Activated CD8-positive, alpha-beta T cell treated with anti-CD3 and anti-CD28 coated beads, Interleukin-2, amount 10 ng/mL, durations not matched to agents 7 days and 5 days (primary cell): ENCODE results near the gene SDR39U1. TPM values are rescaled to one million over a fixed set of nuclear protein-coding genes. Genes with fewer than 3 reads are reported as not detected.

Source experiments
- ATAC-seq: fragments of 150-1000 bp; cut with Tn5 transposase; one replicate; pipeline ENCODE4 v1.10.0; 2021; ENCODE audit warnings: moderate library complexity
- CTCF ChIA-PET: fragments of 350-600 bp; sonication (Branson Sonifier 250); formaldehyde crosslinking; loops from one replicate; lab custom pipeline; 2021; ENCODE audit warnings: antibody characterized with exemption; lab: Charles Lee
- POLR2A ChIA-PET: fragments of 350-600 bp; sonication (Branson Sonifier 250); formaldehyde crosslinking; loops from one replicate; lab custom pipeline; 2021; ENCODE audit warnings: antibody characterized with exemption; lab: Charles Lee
- DNase-seq: peaks from one replicate; pipeline ENCODE4 v3.0.0-alpha.2; 2020
- H3K27ac Mint-ChIP-seq: one replicate; pipeline ENCODE4 v1.8.0; 2021; ENCODE audit warnings: mild to moderate bottlenecking, mixed read lengths
- H3K27me3 Mint-ChIP-seq: one replicate; pipeline ENCODE4 v1.8.0; 2021; ENCODE audit warnings: low read depth, mixed read lengths
- H3K36me3 Mint-ChIP-seq: one replicate; pipeline ENCODE4 v1.8.0; 2021; ENCODE audit warnings: low read depth, mixed read lengths
- H3K4me1 Mint-ChIP-seq: one replicate; pipeline ENCODE4 v1.8.0; 2021; ENCODE audit warnings: low read depth, mixed read lengths
- H3K4me3 Mint-ChIP-seq: one replicate; pipeline ENCODE4 v1.8.0; 2021; ENCODE audit warnings: mild to moderate bottlenecking, mixed read lengths
- H3K9me3 Mint-ChIP-seq: one replicate; pipeline ENCODE4 v1.8.0; 2022; ENCODE audit warnings: mixed read lengths; ENCODE audit not compliant: insufficient read depth
- total RNA-seq, 2 experiments: library from RNA; stranded (reverse); gene quantifications; one replicate each; pipeline ENCODE4 v1.2.3, GENCODE V29; 2021

Gene SDR39U1
- total RNA-seq, 2 experiments from 2014 or later, result 47.6 to 58.6 TPM

DNA sequence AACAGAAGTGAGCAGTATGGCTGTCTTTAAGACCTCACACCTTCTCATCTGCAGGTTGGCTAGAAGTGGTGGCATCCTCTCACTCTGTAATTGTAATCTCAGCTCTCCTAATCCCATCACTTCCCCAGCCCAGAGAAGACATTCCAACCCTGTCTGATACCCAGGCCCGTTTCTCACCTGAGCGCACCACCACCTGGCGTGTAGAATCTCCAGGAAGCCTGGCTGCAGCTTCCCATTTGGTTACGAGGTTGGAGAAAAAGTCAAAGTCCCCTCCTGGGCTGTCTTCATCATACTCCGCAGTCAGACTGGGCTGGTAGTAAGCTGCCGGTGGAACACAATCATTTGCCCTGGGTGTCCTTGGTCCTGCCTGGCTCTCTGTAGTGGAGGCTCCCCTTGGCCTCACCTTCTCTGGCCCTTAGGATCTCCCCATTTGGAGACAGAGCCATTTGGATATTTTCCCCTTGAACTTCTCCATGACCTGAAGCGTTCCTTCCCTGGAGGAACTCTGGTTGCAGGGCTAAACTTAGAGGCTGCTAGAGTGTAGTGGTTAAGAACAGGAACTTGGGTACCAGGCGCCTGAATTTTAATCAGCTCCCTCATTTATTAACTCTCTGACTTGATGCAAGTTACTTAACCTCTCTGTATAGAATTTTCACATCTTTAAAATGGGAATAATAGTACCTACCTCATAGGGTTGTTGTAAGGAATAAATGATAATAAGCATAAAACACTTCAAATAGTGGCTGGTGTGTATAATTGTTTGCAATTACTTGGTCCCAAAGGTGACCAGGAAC lies 1.8 kb downstream of the SDR39U1 start:
- peak overlapping the region; percentile 96 for H3K4me3 Mint-ChIP-seq
- ChIA-PET CTCF (interaction anchor here (1.0 to 4.7 kb wide), 8 partner anchors 9 to 269 kb away, joined by 3 to 77 read pairs (median 7); partner anchors contain the start of genes ADCY4, CBLN3, CIDEB and KHNYN), POLR2A (interaction anchor here (0.6 to 5.3 kb wide), 7 partner anchors 8 to 288 kb away, joined by 3 to 77 read pairs (median 3); partner anchors contain the start of genes CBLN3, DHRS1, GZMB and KHNYN)
- DNase-seq (peak; percentile 18), ATAC-seq (no peak)
- H3K27ac Mint-ChIP-seq, result peak overlapping the region; percentile 98
- H3K4me1 Mint-ChIP-seq, result peaks cover 69% of the 10 kb centered on the region
- H3K36me3 Mint-ChIP-seq, result peaks cover 59% of the 10 kb centered on the region
- no peaks in the 10 kb centered on the region for H3K9me3 Mint-ChIP-seq
- H3K27me3 Mint-ChIP-seq, result no peaks in the 10 kb centered on the region

DNA sequence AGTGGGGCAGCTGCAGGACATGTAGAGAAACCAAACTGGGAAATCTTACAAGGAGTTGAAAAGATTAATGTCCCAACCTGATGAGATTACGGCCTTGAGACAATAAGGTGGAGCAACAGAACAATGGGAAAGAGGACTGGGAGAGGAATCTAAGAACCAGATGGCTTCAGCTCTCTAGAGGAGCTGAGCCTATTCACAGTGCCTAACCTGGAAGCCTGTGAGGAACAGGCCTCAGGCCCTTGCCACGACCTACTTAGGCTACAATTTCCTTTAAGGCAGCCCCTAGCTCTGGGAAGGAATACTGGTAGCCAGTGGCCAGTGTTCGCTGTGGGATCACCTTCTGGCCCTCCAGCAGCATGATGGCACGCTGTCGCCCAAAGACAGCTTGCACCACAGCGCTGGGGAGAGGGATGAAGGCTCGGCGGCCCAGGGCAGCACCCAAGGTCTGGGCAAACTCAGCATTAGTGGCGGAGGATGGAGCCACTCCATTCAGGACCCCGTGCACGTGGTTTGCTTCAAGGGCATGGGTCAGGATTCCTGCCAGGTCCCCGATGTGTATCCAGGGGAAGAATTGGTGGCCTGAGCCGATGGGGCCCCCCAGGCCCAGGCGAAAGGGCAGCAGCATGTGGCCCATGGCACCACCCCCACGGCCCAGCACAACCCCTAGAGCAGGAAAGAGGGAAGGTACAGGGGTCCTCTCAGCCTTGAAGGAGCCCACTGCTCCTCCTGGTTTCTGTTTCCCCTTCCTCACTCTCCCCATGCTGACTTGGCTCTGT lies 2.6 kb downstream of the SDR39U1 start:
- no peaks in the 10 kb centered on the region for H3K9me3 Mint-ChIP-seq
- H3K27me3 Mint-ChIP-seq, result no peaks in the 10 kb centered on the region
- no peak for ATAC-seq
- H3K4me1 Mint-ChIP-seq, result peaks cover 75% of the 10 kb centered on the region
- no peak overlapping the region for H3K4me3 Mint-ChIP-seq
- CTCF ChIA-PET, result interaction anchor here (1.0 to 4.7 kb wide), 4 partner anchors 9 to 224 kb away, joined by 3 to 77 read pairs (median 30); partner anchors contain the start of genes ADCY4, CBLN3, KHNYN and MDP1
- POLR2A ChIA-PET, result interaction anchor here (5.3 kb wide), 1 partner anchor 9 kb away, joined by 77 read pairs; the partner anchor contains the start of genes CBLN3 and KHNYN
- peak; percentile 20 for DNase-seq
- H3K27ac Mint-ChIP-seq, result peak overlapping the region; percentile 45
- H3K36me3 Mint-ChIP-seq, result peaks cover 64% of the 10 kb centered on the region

GRCh38 chr14:24439257-24439656 lies 3.3 kb downstream of the SDR39U1 start:
- DNase-seq (peak; percentile 18), ATAC-seq (no peak)
- Mint-ChIP-seq H3K27me3 (no peaks in the 10 kb centered on the region), H3K9me3 (no peaks in the 10 kb centered on the region), H3K36me3 (peaks cover 66% of the 10 kb centered on the region), H3K27ac (peak overlapping the region; percentile 31), H3K4me3 (no peak overlapping the region), H3K4me1 (peaks cover 75% of the 10 kb centered on the region)
- ChIA-PET POLR2A (interaction anchor here (5.3 kb wide), 1 partner anchor 8 kb away, joined by 77 read pairs; the partner anchor contains the start of genes CBLN3 and KHNYN), CTCF (interaction anchor here (1.0 to 4.7 kb wide), 4 partner anchors 8 to 224 kb away, joined by 3 to 77 read pairs (median 30); partner anchors contain the start of genes ADCY4, CBLN3, KHNYN and MDP1)

DNA sequence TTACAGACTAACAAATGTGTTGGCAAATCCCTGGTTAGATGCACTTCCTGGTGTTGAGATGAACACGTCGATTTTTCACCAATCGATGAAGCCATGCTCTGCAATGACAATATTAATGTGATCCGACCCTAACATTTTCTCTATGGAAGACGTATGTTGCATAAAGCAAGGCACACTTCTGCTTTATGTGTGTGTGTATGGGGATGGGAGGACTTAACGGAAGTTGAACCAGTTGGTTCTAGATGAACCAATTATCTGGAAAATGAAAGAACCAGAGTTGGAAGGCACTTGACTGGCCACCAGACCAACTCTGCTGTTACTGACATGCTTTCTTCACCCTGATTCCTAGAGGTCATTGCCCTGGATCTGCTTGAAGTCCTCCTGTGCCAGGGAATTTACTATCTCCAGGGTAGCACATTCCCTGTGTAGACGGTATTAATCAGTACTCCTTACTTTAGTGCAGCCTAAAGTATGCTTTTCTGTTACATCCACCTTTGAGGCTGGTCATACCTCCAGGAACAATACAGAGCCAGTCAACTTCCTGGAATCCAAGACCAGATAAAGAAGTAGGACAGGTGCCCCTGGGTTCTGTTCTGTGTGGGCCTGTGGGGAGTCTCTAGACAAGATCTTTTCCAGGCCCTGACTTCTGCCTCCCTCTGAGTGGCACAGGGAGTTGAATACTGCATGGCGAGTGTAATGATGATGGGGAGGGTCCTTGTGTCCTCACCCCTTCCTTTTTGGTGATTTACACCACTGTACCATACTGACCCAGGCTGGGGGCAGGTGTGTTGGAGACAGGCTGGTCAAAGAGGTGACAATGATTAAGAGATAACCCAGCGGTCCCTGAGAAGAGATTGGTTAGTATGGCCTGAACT lies 4.1 kb downstream of the SDR39U1 start:
- CTCF ChIA-PET, result interaction anchor here (1.0 to 17.6 kb wide), 10 partner anchors 42 to 196 kb away, joined by 3 to 709 read pairs (median 12); partner anchors contain the start of genes ADCY4, CIDEB, LTB4R and LTB4R2
- ATAC-seq (no peak), DNase-seq (peak; percentile 18)
- H3K4me3 Mint-ChIP-seq, result no peak overlapping the region
- no peaks in the 10 kb centered on the region for H3K27me3 Mint-ChIP-seq
- peaks cover 71% of the 10 kb centered on the region for H3K4me1 Mint-ChIP-seq
- H3K27ac Mint-ChIP-seq, result peak overlapping the region; percentile 92
- POLR2A ChIA-PET, result interaction anchor here (2.5 to 5.3 kb wide), 2 partner anchors 8 to 105 kb away, joined by 16 to 77 read pairs; partner anchors contain the start of genes CBLN3 and KHNYN
- peaks cover 69% of the 10 kb centered on the region for H3K36me3 Mint-ChIP-seq
- H3K9me3 Mint-ChIP-seq, result no peaks in the 10 kb centered on the region

DNA sequence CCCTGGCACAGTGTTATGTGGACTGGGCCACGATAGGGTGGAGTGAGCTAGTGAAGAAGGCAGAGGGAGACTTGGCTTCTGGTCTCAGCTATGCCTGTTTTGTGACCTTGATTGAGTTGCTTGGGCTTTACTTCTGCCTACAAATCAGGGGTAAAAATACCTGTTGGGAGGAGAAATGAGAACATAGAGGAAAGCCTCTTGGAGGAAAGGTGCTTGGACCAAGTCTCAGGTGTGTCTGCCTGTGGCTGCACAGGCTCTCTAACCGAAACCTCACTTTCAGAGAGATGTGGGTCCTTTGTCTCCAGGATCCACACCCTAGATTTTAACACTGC lies 4.9 kb downstream of the SDR39U1 start:
- no peaks in the 10 kb centered on the region for H3K9me3 Mint-ChIP-seq
- H3K27me3 Mint-ChIP-seq, result no peaks in the 10 kb centered on the region
- peak overlapping the region; percentile 92 for H3K27ac Mint-ChIP-seq
- H3K4me3 Mint-ChIP-seq, result peak overlapping the region; percentile 32
- ChIA-PET CTCF (interaction anchor here (0.8 to 17.6 kb wide), 20 partner anchors 12 to 297 kb away, joined by 3 to 709 read pairs (median 8); partner anchors contain the start of genes ADCY4, CIDEB, DHRS1 and EMC9), POLR2A (interaction anchor here (2.1 to 2.5 kb wide), 2 partner anchors 104 to 127 kb away, joined by 6 to 16 read pairs; no protein-coding TSS in a partner anchor)
- DNase-seq (peak; percentile 18), ATAC-seq (no peak)
- H3K36me3 Mint-ChIP-seq, result peaks cover 74% of the 10 kb centered on the region
- H3K4me1 Mint-ChIP-seq, result peaks cover 72% of the 10 kb centered on the region

DNA sequence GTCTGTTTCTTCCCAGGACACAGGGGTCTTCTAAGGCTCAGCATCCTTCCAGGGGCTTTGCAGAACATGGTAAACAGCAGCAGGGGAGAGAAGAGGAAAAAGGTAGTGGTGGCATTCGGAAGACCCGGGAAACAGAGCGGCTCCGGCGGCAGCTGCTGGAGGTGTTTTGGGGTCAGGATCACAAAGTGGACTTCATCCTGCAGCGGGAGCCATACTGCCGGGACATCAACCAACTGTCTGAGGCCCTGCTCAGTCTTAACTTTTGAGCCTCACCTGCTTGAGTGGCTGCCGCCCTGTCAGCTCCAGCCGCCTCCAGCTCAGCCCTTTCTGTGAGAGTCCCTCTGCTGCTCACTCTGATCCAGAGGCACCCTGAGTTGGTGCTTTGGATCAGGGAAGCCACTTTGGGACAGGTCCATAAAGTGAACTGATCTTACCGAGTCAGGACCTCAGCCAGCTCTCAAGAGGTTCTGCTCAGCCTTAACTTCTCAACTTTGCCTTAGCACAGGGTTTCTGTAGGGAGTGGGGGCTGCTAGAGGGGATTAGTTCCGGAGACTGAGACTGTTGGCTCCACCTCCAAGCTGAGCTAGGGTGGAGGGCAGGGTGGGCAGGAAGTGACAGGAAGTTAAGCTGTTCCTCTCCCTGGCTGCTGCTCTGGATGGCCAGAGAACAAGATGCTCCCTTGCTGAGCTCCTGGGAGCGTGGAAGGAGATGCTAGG lies 5.4 kb downstream of the SDR39U1 start:
- Mint-ChIP-seq H3K27ac (peak overlapping the region; percentile 92), H3K27me3 (no peaks in the 10 kb centered on the region), H3K9me3 (no peaks in the 10 kb centered on the region), H3K36me3 (peaks cover 71% of the 10 kb centered on the region), H3K4me3 (peak overlapping the region; percentile 32), H3K4me1 (peaks cover 70% of the 10 kb centered on the region)
- POLR2A ChIA-PET, result interaction anchor here (1.3 to 2.5 kb wide), 4 partner anchors 103 to 127 kb away, joined by 3 to 16 read pairs (median 6); partner anchors contain the start of gene LTB4R
- DNase-seq (peak; percentile 53), ATAC-seq (peak; percentile 26)
- CTCF ChIA-PET, result interaction anchor here (0.8 to 17.6 kb wide), 23 partner anchors 12 to 296 kb away, joined by 3 to 709 read pairs (median 7); partner anchors contain the start of genes ADCY4, CIDEB, DHRS1 and EMC9

GRCh38 chr14:24436355-24437019 lies 6.1 kb downstream of the SDR39U1 start:
- Mint-ChIP-seq H3K36me3 (peaks cover 74% of the 10 kb centered on the region), H3K4me3 (peak overlapping the region; percentile 23), H3K27ac (peak overlapping the region; percentile 92), H3K9me3 (no peaks in the 10 kb centered on the region), H3K27me3 (no peaks in the 10 kb centered on the region), H3K4me1 (peaks cover 71% of the 10 kb centered on the region)
- DNase-seq (peak; percentile 65), ATAC-seq (peak; percentile 43)
- CTCF ChIA-PET, result interaction anchor here (0.8 to 17.6 kb wide), 27 partner anchors 11 to 296 kb away, joined by 3 to 709 read pairs (median 6); partner anchors contain the start of genes ADCY4, CIDEB, EMC9 and LTB4R
- POLR2A ChIA-PET, result interaction anchor here (1.2 to 2.5 kb wide), 5 partner anchors 97 to 126 kb away, joined by 3 to 16 read pairs (median 6); partner anchors contain the start of genes LTB4R and RIPK3

DNA sequence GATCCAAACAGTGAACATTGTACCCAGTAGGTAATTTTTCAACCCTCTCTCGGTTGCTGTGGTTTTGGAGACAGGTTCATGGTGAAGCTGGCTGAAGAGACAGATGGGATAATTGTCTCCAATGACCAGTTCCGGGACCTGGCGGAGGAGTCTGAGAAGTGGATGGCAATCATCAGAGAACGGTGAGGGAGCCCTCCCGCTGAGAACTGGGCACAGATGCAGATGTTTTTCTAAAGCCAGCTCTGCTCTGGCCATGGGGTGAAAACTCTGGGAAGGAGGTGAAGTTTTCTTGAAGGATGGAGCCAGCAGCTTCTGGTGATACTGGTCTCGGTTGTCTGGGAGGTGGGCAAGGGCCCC lies 6.6 kb downstream of the SDR39U1 start:
- peaks cover 71% of the 10 kb centered on the region for H3K4me1 Mint-ChIP-seq
- no peaks in the 10 kb centered on the region for H3K27me3 Mint-ChIP-seq
- ChIA-PET CTCF (interaction anchor here (0.8 to 17.6 kb wide), 22 partner anchors 11 to 257 kb away, joined by 3 to 709 read pairs (median 7); partner anchors contain the start of genes ADCY4, CIDEB, LTB4R and LTB4R2), POLR2A (interaction anchor here (0.6 to 2.5 kb wide), 6 partner anchors 96 to 129 kb away, joined by 3 to 16 read pairs (median 4); partner anchors contain the start of genes LTB4R and RIPK3)
- DNase-seq (no peak), ATAC-seq (no peak)
- peak overlapping the region; percentile 9 for H3K27ac Mint-ChIP-seq
- peaks cover 72% of the 10 kb centered on the region for H3K36me3 Mint-ChIP-seq
- no peaks in the 10 kb centered on the region for H3K9me3 Mint-ChIP-seq
- no peak overlapping the region for H3K4me3 Mint-ChIP-seq

GRCh38 chr14:24435192-24435810 lies 7.3 kb downstream of the SDR39U1 start:
- H3K4me1 Mint-ChIP-seq, result peaks cover 68% of the 10 kb centered on the region
- H3K9me3 Mint-ChIP-seq, result no peaks in the 10 kb centered on the region
- peak overlapping the region; percentile 16 for H3K27ac Mint-ChIP-seq
- CTCF ChIA-PET, result interaction anchor here (0.9 to 17.6 kb wide), 11 partner anchors 12 to 200 kb away, joined by 3 to 709 read pairs (median 8); partner anchors contain the start of genes ADCY4, CIDEB, LTB4R2 and RIPK3
- H3K4me3 Mint-ChIP-seq, result no peak overlapping the region
- peaks cover 67% of the 10 kb centered on the region for H3K36me3 Mint-ChIP-seq
- H3K27me3 Mint-ChIP-seq, result no peaks in the 10 kb centered on the region
- POLR2A ChIA-PET, result interaction anchor here (0.6 to 2.5 kb wide), 4 partner anchors 95 to 128 kb away, joined by 3 to 16 read pairs (median 5); partner anchors contain the start of genes LTB4R and RIPK3
- DNase-seq (peak; percentile 19), ATAC-seq (no peak)
